GM19025 (cell line): Measurements from ENCODE around the gene PNPLA3.
A peak's percentile ranks its signal among the peaks of the same experiment; 100 is the strongest.

Experiments used
- ATAC-seq: cut with Tn5 transposase; IDR thresholded peaks from one replicate; pipeline ENCODE4 v1.9.1; 2021; ENCODE audit warnings: mild to moderate bottlenecking, low read depth, moderate library complexity; ENCODE audit not compliant: unreplicated experiment

Gene PNPLA3

DNA sequence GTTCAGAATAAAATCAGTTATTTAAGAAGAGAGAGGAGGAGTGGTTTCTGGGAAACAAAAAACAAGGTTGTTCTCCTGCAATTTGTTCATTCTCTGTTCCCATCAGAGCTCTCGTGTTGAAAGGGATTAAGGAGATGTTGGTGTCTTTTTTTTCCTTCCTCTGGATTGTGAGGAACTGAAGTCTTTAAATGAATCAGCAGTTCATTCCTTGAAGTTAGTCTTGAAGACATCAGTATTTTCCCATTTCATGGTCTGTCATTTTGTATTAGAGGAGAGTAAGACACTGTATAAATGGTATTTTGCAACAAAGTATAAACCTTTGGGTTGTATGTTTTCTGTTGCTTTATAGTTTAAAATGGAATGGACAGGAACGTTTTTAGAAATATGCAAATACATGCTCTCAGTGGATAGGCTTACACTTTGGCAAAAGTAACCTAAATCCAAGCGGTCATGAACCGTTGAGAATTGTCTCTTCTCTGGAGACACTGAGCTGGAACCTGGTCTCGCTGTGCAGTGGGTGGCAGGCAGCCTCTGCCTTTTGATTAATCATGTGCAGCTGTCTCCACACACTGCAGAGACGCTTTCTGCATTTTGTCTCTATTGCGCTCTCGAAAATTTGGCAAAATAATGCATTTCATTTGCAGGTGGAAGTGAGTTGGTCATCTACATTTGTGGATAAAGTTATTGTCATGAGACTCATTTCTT, 64.7 kb downstream of the PNPLA3 start:
- ATAC-seq = no peak

GRCh38 chr22:43988960-43989359, 65.4 kb downstream of the PNPLA3 start:
- ATAC-seq = no peak

DNA sequence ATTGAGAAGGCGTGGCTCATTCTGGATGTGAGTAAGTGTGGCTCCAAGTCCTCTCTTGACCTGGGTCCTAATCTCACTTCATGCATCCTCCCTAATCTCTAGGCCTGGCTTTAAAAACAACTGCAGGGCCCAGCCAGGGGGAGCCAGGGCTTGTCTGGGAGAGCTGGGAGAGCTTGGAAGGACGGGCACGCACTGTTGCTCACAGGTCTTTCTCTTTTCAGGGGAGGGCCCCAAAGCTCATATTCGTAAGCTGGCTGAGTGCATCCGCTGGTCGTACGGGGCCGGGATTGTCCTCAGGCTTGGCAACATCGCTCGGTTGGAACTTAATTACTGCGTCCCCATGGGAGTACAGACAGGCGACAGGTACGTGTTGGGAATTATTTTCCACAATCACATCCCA, 66.4 kb downstream of the PNPLA3 start:
- ATAC-seq = no peak

DNA sequence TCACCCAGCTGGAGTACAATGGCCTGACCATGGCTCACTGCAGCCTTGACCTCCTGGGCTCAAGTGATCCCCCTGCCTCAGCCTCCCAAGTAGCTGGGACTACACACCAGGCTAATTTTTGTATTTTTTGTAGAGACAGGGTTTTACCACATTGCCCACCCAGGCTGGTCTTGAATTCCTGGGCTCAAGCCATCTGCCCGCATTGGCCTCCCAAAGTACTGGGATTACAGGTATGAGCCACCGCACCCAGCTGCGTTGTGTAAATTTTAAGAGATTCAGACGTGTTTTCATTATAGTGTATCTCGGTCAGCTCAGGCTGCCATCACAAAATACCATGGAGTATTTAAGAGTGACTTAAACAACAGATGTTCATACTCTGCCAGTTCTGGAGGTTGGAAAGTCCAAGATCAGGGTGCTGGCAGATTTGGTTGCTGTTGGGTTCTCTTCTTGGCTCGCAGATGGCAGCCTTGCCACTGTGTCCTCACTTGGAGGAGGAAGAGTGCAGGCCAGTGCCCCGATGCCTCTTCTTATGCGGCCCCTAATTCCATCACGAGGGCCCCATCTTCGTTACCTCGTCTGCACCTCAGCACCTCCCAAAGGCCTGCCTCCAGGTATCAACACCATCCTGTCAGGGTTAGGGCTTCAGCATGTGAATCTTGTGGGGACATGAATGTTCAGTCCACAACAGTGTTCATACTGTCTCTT, 67.9 kb downstream of the PNPLA3 start:
- ATAC-seq = no peak

GRCh38 chr22:43992331-43992821, 68.8 kb downstream of the PNPLA3 start:
- no peak for ATAC-seq

DNA sequence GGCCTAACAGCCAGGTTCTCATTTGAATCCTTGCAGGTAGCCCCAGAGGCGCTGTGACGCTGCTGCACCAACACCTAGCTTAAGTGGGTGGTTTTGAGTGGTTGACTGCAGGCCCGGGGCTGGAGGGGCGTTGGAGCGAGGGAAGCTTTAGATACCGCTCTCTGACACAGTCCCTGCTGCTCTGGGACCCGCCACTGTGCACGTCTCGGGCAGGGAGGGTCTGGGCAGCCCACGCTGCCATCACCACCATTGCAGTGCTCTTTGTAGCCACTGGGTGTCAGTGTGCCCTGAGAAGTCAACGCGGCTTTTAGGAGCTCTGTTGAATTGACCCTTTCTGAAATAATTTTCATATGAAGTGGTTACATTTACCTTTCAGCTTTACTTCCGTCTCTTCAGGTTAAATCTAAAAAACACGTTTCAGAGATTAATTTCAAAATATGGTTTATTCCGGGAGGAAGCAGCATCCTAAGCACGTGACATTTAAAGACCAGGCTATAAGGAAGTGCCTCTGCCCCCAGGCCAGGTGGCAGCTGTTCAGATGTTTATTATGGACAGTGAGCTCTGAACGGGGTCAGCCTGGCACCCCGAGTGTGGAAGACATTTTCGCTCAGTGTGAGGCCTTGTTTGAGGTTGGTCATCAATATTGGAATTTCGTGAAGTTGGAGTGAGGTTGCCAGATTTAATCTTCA, 69.6 kb downstream of the PNPLA3 start:
- no peak for ATAC-seq

- ATAC-seq = no peak
These were observed 70.4 kb downstream of the PNPLA3 start for GRCh38 chr22:43994006-43994405.

GRCh38 chr22:43994416-43994815, 70.8 kb downstream of the PNPLA3 start:
- no peak for ATAC-seq

- no peak for ATAC-seq
These were observed 71.6 kb downstream of the PNPLA3 start for GRCh38 chr22:43995057-43995685.

- ATAC-seq = no peak
These were observed 72.2 kb downstream of the PNPLA3 start for GRCh38 chr22:43995798-43996169.

DNA sequence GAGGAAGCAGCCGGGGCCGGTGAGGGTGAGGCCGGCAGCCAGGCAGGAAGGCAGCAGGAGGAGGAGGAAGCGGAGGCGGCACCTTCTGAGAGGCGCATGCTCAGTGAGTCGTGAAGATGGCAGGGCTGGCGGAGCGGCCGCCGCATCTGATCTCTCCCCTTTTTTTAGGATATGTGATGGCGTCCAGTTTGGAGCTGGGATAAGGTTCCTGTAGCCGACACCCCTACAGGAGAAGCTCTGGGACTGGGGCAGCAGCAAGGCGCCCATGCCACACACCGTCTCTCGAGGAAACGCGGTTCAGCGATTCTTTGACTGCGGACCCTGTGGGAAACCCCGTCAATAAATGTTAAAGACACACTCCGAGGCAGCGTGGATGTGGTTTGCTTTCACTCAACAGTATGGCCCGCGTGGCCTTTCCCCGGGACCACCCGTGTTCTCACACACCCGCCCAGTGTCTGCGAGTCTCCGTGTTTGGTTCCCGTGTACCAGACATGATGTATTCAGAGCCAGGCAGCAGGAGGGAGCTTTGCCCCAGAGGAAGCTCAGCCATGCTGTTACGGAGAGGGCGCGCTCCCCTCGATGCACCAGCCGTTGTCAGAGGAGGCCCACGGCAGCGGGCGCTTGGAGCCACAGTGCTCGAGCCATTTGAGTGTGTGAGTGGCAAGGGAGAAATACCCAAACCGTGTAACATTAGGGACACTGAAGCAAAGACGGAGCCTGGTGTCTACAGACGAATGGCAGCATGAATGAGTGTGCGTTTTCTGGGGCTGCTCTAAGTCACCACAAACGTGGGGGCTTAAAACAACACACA, 72.8 kb downstream of the PNPLA3 start:
- peak; percentile 60 for ATAC-seq

DNA sequence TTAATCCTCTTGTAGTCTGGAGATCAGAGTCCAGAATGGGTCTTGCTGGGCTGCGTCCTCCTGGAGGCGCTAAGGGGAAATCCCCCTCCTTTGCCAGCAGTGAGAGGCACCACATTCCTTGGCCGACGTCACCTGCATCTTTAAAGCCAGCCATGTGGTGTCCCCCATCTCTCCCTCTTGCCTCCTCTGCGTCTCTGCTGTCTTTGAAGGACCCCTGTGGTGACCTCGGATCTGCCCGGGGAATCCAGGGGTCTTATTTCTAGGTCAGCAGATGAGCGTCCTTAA, 73.3 kb downstream of the PNPLA3 start:
- ATAC-seq = no peak
